Thyroid gland (tissue), 4 donors: ENCODE results near the gene XPNPEP2.

Experiments used
- CTCF ChIP-seq, 6 experiments: fragments of 200-600 bp in 3 of 6; fragments of 450-650 bp in 3 of 6; sonication (generic) in 3 of 6; IDR thresholded peaks; one replicate each; pipeline ENCODE4 v1.5.1; 2016 to 2019; ENCODE audit warnings: antibody characterized with exemption in 6 of 6, mild to moderate bottlenecking in 2 of 6, inconsistent platforms in 1 of 6, moderate library complexity in 1 of 6
- POLR2A ChIP-seq, 2 donors: fragments of 450-650 bp; IDR thresholded peaks; one replicate each; pipeline ENCODE4 v1.6.1; 2017; ENCODE audit warnings: antibody characterized with exemption in 2 of 2, mild to moderate bottlenecking in 2 of 2, moderate library complexity in 1 of 2

DNA sequence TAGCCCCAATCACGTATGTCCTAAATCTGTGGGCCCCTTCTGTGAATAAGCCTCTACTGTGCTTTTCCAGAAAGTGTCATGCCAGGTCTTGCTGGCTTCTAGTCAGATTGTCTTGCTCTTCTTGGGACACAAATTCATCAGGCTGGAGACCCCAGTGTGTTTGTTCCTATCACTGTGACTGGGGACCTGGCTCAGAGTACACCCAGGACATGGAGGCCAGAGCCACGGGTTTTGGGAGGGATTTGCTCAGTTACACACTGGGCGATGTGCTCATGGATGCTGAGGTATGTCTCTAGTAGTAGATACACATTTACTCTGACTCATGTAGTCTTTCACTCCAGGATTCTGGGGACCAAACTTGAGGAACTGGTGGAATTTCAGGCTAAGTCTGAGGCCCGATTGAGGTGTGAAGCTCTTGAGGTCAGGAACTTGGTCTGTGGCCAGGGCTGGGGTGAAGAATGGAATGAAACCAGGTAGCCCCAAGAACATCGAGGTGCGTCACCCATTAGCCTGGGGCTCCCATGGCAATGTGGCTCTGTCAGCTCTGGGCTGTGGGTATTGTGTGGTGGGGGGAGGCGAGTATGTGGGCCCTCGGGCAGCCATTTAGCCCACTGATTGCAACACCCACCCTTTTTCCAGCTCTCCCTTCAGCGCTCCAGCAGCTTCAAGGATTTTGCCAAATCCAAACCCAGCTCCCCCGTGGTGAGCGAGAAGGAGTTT, 48.7 kb downstream of the XPNPEP2 start:
- TF ChIP-seq CTCF (IDR thresholded peaks at IDR 0.05) (no peak), POLR2A (IDR thresholded peaks at IDR 0.05) (no peak)
